Smooth muscle cell (in vitro differentiated cells): ENCODE results near the gene DPP6. TPM values are rescaled to one million over a fixed set of nuclear protein-coding genes. Genes with fewer than 3 reads are reported as not detected.
A peak's percentile ranks its signal among the peaks of the same experiment; 100 is the strongest.

Source experiments
- DNase-seq: peaks from one replicate; lab custom pipeline; 2025; ENCODE audit not compliant: unreplicated experiment; lab: John Stamatoyannopoulos, UW
- H2AFZ ChIP-seq: fragments of 200-600 bp; sonication (generic); 2 replicates; pipeline ENCODE4 v1.6.0; 2016; ENCODE audit warnings: antibody characterized with exemption, low read depth, mild to moderate bottlenecking
- H3F3A ChIP-seq: fragments of 200-600 bp; sonication (generic); 2 replicates; pipeline ENCODE4 v1.6.0; 2017; ENCODE audit warnings: antibody characterized with exemption, low read depth
- H3K27ac ChIP-seq: fragments of 200-600 bp; sonication (generic); 2 replicates; pipeline ENCODE4 v1.5.1; 2016; ENCODE audit warnings: low read depth, mild to moderate bottlenecking
- H3K27me3 ChIP-seq: fragments of 200-600 bp; sonication (generic); 2 replicates; pipeline ENCODE4 v1.6.1; 2016; ENCODE audit warnings: low read depth, mild to moderate bottlenecking
- H3K36me3 ChIP-seq: fragments of 200-600 bp; sonication (generic); 2 replicates; pipeline ENCODE4 v1.5.1; 2016; ENCODE audit warnings: low read depth
- H3K4me1 ChIP-seq: fragments of 200-600 bp; sonication (generic); 2 replicates; pipeline ENCODE4 v1.5.1; 2016; ENCODE audit warnings: low read depth
- H3K4me2 ChIP-seq: fragments of 200-600 bp; sonication (generic); 2 replicates; pipeline ENCODE4 v1.6.0; 2016; ENCODE audit warnings: mild to moderate bottlenecking
- H3K4me3 ChIP-seq: fragments of 200-600 bp; sonication (generic); 2 replicates; pipeline ENCODE4 v1.5.1; 2016; ENCODE audit warnings: mild to moderate bottlenecking
- H3K79me2 ChIP-seq: fragments of 200-600 bp; sonication (generic); 2 replicates; pipeline ENCODE4 v1.6.0; 2016; ENCODE audit warnings: low read depth, mild to moderate bottlenecking
- H3K9ac ChIP-seq: fragments of 200-600 bp; sonication (generic); 2 replicates; pipeline ENCODE4 v1.6.0; 2016; ENCODE audit warnings: low read depth
- H3K9me3 ChIP-seq: fragments of 200-600 bp; sonication (generic); replicated peaks from 2 replicates; pipeline ENCODE4 v1.5.1; 2016; ENCODE audit warnings: low read depth
- H4K20me1 ChIP-seq: fragments of 200-600 bp; sonication (generic); 2 replicates; pipeline ENCODE4 v1.6.0; 2016; ENCODE audit warnings: low read depth
- WGBS: methylation state at CpG from one replicate; pipeline ENCODE4 v1.1.7; 2016; ENCODE audit warnings: low lambda C conversion rate; 5-methylcytosine and 5-hydroxymethylcytosine counted together
- polyA plus RNA-seq: library from polyadenylated mRNA; unstranded; fragments of >200 nt; fragmentation: Nextera tagmentation; extraction: Ambion mirVana; gene quantifications from 2 replicates; pipeline ENCODE4 v1.2.1, GENCODE V29; 2016
- total RNA-seq: library from RNA; depleted of rRNA; stranded (reverse); fragments of >200 nt; gene quantifications from 2 replicates; pipeline ENCODE4 v1.2.3, GENCODE V29; 2014
- TF ChIP-seq, protein P1 (sequence below): fragments of 200-600 bp; sonication (generic); IDR thresholded peaks from 2 replicates; pipeline ENCODE4 v1.5.1; 2017; ENCODE audit warnings: borderline replicate concordance, mild to moderate bottlenecking, antibody characterized with exemption; ENCODE audit not compliant: insufficient read depth, poor library complexity, severe bottlenecking

The DPP6 gene
- total and polyA plus RNA-seq, 2 experiments from 2014 or later = 0.72 TPM; not detected in 1

DNA sequence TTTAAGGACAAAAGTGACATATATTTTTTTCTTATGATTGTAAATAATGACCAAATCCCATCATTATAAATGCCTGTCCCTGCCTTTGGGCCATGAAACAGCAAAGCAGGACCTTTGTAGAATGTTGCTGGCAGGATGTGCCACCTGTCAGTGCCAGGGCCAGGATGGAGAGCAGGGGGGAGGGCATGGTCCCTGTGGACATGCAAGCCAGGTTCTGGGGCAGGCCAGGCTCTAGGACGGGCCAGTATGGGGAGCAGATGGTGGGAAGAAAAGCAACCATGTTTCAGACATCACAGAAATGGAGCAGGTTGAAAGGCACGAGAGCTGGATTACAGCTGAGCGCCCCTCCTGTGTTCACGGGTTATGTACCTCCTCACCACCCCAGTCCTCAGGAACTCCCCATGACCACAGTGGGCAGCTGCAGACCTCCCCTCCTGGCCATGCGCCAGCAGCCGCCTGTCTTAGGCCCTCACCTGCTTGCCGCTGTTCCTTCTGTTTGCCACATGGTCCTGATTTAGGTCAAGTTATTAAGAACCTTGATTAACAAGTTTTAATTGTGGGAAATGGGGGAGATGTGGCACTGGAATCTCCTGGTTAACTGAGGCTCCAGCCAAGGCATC, 740.3 kb downstream of the DPP6 start:
- no peaks in the 10 kb centered on the region for H3K36me3 ChIP-seq
- H3K4me1 ChIP-seq = no peaks in the 10 kb centered on the region
- no peaks in the 10 kb centered on the region for H4K20me1 ChIP-seq
- H3F3A ChIP-seq = no peaks in the 10 kb centered on the region
- H3K79me2 ChIP-seq = no peaks in the 10 kb centered on the region
- H3K4me3 ChIP-seq = no peak overlapping the region
- no peak overlapping the region for H3K4me2 ChIP-seq
- H3K9me3 ChIP-seq = no peaks in the 10 kb centered on the region
- H3K27me3 ChIP-seq = peaks cover 23% of the 10 kb centered on the region
- no peak overlapping the region for H3K27ac ChIP-seq
- H3K9ac ChIP-seq = no peak overlapping the region
- no peak overlapping the region for H2AFZ ChIP-seq
- TF ChIP-seq, protein P1, sequence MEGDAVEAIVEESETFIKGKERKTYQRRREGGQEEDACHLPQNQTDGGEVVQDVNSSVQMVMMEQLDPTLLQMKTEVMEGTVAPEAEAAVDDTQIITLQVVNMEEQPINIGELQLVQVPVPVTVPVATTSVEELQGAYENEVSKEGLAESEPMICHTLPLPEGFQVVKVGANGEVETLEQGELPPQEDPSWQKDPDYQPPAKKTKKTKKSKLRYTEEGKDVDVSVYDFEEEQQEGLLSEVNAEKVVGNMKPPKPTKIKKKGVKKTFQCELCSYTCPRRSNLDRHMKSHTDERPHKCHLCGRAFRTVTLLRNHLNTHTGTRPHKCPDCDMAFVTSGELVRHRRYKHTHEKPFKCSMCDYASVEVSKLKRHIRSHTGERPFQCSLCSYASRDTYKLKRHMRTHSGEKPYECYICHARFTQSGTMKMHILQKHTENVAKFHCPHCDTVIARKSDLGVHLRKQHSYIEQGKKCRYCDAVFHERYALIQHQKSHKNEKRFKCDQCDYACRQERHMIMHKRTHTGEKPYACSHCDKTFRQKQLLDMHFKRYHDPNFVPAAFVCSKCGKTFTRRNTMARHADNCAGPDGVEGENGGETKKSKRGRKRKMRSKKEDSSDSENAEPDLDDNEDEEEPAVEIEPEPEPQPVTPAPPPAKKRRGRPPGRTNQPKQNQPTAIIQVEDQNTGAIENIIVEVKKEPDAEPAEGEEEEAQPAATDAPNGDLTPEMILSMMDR = no peak
- DNase-seq = no peak
- 93% methylated on average over 7 of the region's 7 CpGs for WGBS

DNA sequence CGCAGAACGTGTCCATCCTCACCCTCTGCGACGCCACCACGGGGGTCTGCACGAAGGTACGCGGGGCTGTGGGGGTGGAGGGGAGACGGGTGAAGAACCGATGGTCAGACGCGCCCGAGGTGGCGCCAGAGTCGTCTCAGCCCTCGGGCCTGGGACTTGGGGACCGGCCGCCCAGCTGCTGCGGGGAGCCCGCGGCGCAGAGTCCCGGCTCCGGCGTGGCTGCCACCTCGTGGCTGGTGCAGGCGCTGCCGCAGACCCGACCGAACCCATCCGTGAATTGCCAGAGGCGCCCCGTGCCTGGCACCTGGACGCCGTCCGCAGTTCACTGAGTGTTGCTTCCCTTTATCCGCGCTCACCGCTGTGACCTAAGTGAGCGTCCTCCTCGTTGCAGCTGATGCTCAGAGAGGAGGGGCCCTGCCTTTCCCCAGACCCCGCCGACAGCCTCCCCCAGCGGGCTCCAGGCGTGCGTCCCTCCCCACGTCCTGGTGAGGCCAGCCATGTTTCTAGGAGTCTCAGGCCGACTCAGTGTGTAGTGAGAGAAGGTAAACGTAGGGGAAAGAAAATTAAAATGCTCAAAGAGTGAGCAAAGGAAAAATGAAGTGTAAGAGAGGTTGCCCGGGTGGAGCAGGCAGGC, 742.1 kb downstream of the DPP6 start:
- 13% methylated on average over 49 of the region's 50 CpGs for WGBS
- TF ChIP-seq, protein P1 = peak; percentile 58
- Histone ChIP-seq H3K9ac (no peak overlapping the region), H3F3A (no peaks in the 10 kb centered on the region), H2AFZ (peak overlapping the region; percentile 62), H3K4me3 (peak overlapping the region; percentile 26), H3K4me1 (no peaks in the 10 kb centered on the region), H3K9me3 (no peaks in the 10 kb centered on the region), H3K36me3 (no peaks in the 10 kb centered on the region), H3K27ac (no peak overlapping the region), H3K27me3 (peaks cover 23% of the 10 kb centered on the region), H3K4me2 (peak overlapping the region; percentile 74), H4K20me1 (no peaks in the 10 kb centered on the region), H3K79me2 (no peaks in the 10 kb centered on the region)
- DNase-seq = no peak

DNA sequence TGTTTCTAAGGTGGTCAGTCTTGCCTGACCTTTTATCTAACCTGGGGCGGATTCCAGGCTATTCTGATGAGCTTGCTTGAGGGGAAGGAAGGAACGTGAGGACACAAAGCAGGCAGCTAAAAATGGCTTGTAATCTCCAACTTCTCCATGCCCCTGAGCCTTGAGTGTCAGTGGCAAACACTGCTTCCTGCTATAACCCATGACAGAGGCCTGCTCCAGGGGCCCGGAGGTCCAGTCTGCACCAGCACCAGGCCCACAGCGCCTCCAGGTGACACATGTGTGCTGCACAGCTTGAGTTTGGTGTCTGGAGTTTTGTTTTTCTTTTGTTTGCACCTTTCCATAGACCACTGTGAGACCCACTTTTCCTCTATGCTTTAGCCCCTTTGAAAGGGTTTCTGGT, 742.8 kb downstream of the DPP6 start:
- H2AFZ ChIP-seq = no peak overlapping the region
- no peaks in the 10 kb centered on the region for H3K79me2 ChIP-seq

More for the DNA sequence above, 742.8 kb downstream of the DPP6 start:
- H3K4me2 ChIP-seq = no peak overlapping the region
- H3K9ac ChIP-seq = no peak overlapping the region
- H3F3A ChIP-seq = no peaks in the 10 kb centered on the region
- H3K4me1 ChIP-seq = no peaks in the 10 kb centered on the region
- H3K4me3 ChIP-seq = no peak overlapping the region
- H3K9me3 ChIP-seq = no peaks in the 10 kb centered on the region
- 67% methylated on average over 4 of the region's 4 CpGs for WGBS
- H4K20me1 ChIP-seq = no peaks in the 10 kb centered on the region
- no peaks in the 10 kb centered on the region for H3K36me3 ChIP-seq
- no peak for DNase-seq
- TF ChIP-seq, protein P1 = no peak
- H3K27me3 ChIP-seq = peaks cover 23% of the 10 kb centered on the region
- H3K27ac ChIP-seq = no peak overlapping the region
